WI38 (cell line): ENCODE results near the gene SPNS3.

Experiments used
- H3K4me3 ChIP-seq: 2 replicates; pipeline ENCODE4 v1.5.1; 2011; ENCODE audit warnings: low read depth, mild to moderate bottlenecking, control low read depth, low read length
- TF ChIP-seq, protein P1 (sequence below): IDR thresholded peaks from 2 replicates; pipeline ENCODE4 v1.5.1; 2012; ENCODE audit warnings: low read depth, mild to moderate bottlenecking, control low read depth, low read length

SPNS3 gene, protein sequence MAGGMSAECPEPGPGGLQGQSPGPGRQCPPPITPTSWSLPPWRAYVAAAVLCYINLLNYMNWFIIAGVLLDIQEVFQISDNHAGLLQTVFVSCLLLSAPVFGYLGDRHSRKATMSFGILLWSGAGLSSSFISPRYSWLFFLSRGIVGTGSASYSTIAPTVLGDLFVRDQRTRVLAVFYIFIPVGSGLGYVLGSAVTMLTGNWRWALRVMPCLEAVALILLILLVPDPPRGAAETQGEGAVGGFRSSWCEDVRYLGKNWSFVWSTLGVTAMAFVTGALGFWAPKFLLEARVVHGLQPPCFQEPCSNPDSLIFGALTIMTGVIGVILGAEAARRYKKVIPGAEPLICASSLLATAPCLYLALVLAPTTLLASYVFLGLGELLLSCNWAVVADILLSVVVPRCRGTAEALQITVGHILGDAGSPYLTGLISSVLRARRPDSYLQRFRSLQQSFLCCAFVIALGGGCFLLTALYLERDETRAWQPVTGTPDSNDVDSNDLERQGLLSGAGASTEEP

DNA sequence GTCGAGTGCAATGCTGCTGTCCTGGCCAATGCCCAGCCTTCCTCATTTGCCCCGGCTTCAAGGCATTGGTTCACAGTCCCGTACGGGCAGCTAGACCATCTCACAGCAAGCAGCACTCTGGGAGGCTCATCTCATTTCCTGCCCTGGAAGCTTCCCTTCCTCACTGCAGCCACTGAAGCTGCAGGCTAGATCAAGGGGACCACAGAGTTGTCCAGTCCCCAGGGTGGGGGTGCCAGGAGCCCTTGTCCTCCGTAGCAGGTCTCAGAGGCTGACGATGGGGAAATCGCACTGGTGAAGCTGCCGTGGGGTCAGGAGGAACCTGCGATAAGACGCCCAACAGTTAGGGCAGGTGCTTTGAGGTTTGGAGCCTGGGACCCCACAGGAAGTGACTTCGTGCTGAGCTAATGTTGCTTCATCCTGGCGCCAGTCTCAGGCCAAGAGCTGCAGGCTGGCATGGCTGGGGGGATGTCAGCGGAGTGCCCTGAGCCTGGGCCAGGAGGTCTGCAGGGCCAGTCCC lies at the start of gene SPNS3:
TSS of gene SPNS3 (plus strand) at position 426 of the 517 bp plus-strand sequence. CDS start at position 454, 28 bp downstream.
- no peak within 1 kb of the TSS for H3K4me3 ChIP-seq
- TF ChIP-seq, protein P1, sequence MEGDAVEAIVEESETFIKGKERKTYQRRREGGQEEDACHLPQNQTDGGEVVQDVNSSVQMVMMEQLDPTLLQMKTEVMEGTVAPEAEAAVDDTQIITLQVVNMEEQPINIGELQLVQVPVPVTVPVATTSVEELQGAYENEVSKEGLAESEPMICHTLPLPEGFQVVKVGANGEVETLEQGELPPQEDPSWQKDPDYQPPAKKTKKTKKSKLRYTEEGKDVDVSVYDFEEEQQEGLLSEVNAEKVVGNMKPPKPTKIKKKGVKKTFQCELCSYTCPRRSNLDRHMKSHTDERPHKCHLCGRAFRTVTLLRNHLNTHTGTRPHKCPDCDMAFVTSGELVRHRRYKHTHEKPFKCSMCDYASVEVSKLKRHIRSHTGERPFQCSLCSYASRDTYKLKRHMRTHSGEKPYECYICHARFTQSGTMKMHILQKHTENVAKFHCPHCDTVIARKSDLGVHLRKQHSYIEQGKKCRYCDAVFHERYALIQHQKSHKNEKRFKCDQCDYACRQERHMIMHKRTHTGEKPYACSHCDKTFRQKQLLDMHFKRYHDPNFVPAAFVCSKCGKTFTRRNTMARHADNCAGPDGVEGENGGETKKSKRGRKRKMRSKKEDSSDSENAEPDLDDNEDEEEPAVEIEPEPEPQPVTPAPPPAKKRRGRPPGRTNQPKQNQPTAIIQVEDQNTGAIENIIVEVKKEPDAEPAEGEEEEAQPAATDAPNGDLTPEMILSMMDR, result no peak

DNA sequence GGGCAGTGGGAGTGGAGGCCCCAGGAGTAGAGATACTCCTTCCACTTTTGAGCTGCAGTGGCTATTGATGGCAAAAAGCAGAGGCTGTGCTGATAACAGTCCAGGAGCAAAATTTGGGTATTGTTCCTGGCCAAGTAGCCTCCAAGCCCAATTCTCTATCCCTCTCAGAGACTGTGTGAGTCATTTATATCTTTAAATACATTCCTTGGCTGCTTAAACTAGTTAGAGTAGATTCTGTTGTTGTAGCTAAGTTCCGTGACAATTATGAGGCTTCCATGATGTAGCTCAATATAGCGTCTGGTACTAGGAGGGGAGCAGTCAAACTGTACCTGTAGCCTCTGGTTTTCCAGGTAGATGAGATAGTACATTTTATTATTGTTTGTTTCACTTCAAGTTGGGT lies 47.3 kb upstream of the SPNS3 start:
- TF ChIP-seq, protein P1, result no peak
- H3K4me3 ChIP-seq, result no peak overlapping the region

DNA sequence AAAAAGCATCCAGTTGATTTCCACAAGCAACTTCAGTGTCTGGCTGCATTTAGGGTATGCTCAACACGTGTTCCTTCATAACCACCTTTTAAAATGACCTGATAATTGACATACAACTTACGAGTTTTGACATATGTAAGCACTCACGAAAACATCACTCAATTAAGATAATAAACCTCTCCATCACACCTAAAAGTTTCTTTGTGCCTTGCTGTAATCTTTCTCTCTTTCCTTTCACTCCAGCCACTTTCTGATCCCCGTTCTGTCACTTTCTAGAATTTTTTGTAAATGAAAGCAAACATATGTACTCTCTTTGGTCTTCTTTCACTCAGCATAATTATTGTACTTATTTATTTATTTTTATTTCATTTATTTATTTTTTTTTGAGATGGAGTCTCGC lies 46.6 kb upstream of the SPNS3 start:
- no peak overlapping the region for H3K4me3 ChIP-seq
- TF ChIP-seq, protein P1, result no peak

DNA sequence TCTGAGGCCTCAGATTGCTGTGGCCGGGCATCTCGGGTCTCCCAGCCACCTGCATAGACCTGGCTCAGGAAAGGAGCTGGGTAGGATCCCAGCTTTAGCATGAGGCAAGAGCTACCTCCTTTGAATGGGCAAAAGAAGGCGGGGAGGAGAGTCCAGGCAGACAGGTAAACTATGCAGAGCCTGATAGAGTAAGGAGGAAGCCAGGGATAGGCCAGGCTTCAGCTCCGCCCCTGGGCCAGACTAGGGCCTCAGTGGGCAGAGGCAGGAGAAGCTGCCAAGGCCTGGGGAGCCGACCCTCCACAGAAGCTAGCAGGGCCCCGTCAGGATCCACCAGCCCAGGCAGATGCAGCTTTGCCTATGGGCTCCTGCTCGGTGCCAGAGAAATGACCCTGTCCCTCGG lies 44.7 kb upstream of the SPNS3 start:
- H3K4me3 ChIP-seq, result no peak overlapping the region
- TF ChIP-seq, protein P1, result no peak

DNA sequence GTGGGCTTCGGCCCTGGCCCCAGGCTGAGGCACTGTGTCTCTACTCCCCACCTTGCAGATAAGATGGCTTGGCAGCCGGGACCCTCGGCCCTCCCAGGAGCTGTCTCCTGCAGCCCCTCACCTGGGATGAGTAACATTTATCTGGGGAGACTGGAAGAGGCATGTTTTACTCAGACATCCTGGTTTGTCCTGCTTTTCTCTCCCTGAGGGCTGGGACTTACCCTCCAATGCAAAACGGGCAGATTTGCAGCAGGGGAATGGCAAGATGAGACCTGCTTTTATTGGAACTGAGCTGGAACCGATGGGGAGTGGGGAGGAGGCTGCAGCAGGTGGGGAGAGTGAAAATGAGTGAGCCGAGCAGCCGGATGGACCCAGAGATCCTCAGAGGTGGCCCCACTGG lies 39.9 kb upstream of the SPNS3 start:
- TF ChIP-seq, protein P1, result no peak
- no peak overlapping the region for H3K4me3 ChIP-seq

DNA sequence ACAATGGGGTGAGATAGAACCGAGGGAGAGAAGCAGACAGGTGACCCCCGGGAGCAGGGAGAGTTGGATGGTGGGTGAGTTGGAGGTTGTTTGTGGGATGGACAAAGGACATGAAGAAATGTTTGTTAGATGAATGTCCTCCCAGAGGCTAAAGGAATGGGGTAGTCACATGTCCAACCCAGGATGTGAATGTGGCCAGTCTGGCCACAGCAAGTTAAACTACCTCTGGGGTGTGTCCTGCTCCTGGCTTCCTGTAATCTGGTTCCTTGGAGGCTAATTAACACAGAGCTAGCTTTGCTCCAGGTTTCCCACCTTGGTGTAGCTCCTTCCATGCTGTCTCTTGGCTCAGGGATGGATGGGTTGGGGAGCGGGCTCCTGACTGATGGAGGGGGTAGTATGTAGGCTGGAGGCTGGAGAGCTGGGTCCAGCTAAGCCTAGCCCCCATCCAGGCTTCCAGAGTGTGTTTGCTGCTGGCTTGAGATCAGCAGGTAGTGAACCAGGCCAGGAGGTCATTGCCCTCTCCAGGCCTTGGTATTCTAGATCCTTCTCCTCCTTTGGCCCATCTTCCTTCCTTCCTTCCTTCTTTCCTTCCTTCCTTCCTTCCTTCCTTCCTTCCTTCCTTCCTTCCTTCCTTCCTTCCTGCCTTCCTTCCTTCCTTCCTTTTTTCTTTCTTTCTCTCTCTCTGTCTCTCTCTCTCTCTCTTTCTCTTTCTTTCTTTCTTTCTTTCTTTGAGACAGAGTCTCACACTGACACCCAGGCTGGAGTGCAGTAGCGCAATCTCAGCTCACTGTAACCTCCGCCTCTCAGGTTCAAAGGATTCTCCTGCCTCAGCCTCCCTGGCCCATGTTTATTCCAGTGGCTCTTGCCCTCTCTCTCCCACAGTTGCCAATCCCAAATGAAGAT lies 39.3 kb upstream of the SPNS3 start:
- no peak overlapping the region for H3K4me3 ChIP-seq
- TF ChIP-seq, protein P1, result no peak
